K562 (cell line): Measurements from ENCODE around the gene GLI3. TPM values are rescaled to one million over a fixed set of nuclear protein-coding genes. Genes with fewer than 3 reads are reported as not detected.

Experiments used
- ATAC-seq: fragments of 200-7000 bp; cut with Tn5 transposase; 3 replicates; pipeline ENCODE4 v1.9.1; 2020; ENCODE audit warnings: moderate library complexity
- BruUV-seq: library from RNA; stranded (reverse); fragments of 400-500 nt; replicated peaks from 2 replicates; lab custom pipeline; 2021; lab: Mats Ljungman, UMichigan
- CTCF ChIA-PET: fragments of 300-600 bp; formaldehyde crosslinking; extraction: SDS; loops from one replicate; lab custom pipeline; 2021; ENCODE audit warnings: low intra/inter-chr PET ratio; lab: Yijun Ruan, JAX
- POLR2A ChIA-PET: fragments of 300-600, 350-650 bp; sonication (Branson Sonifier 250); formaldehyde crosslinking; extraction: SDS; loops from one replicate; lab custom pipeline; 2021; ENCODE audit warnings: antibody characterized with exemption, inconsistent platforms; lab: Yijun Ruan, JAX
- DNase-seq, 4 experiments: peaks; one replicate each; pipeline versions ENCODE4 v3.0.0 to v3.0.0-alpha.2; 2011 to 2018; ENCODE audit warnings: low spot score in 3 of 4, mixed read lengths in 3 of 4; ENCODE audit errors: extremely low read depth in 1 of 4
- FAIRE-seq: peaks from 2 replicates; lab custom pipeline; 2011; peaks lifted over from hg19 to GRCh38; lab: Jason Lieb, UNC
- H2AFZ ChIP-seq: 2 replicates; pipeline ENCODE4 v1.6.0; 2011; ENCODE audit warnings: low read depth, low read length, control low read depth, inconsistent platforms
- H3K27ac ChIP-seq: fragments of 200-600 bp; 3 replicates; pipeline ENCODE4 v1.8.0; 2011; ENCODE audit warnings: low read depth, mild to moderate bottlenecking, control low read depth, inconsistent platforms, low read length, moderate library complexity, mixed read lengths; ENCODE audit errors: extremely low read depth
- H3K27me3 ChIP-seq, 2 experiments: fragments of 300-600 bp in 1 of 2; 2 replicates in 1 of 2; 3 replicates in 1 of 2; pipeline versions ENCODE4 v1.6.0 to v1.8.0; 2011; ENCODE audit warnings: inconsistent platforms in 2 of 2, low read length in 2 of 2, mild to moderate bottlenecking in 1 of 2, mixed read lengths in 1 of 2, moderate library complexity in 1 of 2; ENCODE audit not compliant: control insufficient read depth in 2 of 2, insufficient read depth in 2 of 2
- H3K36me3 ChIP-seq: fragments of 300-600 bp; 3 replicates; pipeline ENCODE4 v1.8.0; 2011; ENCODE audit warnings: mild to moderate bottlenecking, low read length, inconsistent platforms; ENCODE audit not compliant: control insufficient read depth, insufficient read depth
- H3K4me1 ChIP-seq, 2 experiments: fragments of 200-600 bp in 1 of 2; replicated peaks in 1 of 2; 2 replicates in 1 of 2; 3 replicates in 1 of 2; pipeline versions ENCODE4 v1.5.1 to v1.8.0; 2011; ENCODE audit warnings: inconsistent platforms in 2 of 2, low read length in 2 of 2, mild to moderate bottlenecking in 1 of 2, mixed read lengths in 1 of 2, moderate library complexity in 1 of 2; ENCODE audit not compliant: control insufficient read depth in 2 of 2, insufficient read depth in 2 of 2
- H3K4me2 ChIP-seq: 2 replicates; pipeline ENCODE4 v1.6.1; 2011; ENCODE audit warnings: low read length, control low read depth, inconsistent platforms, mixed read lengths; ENCODE audit not compliant: insufficient read depth
- H3K4me3 ChIP-seq: fragments of 200-600 bp; sonication (generic), shearing (Covaris generic); 2 replicates; pipeline ENCODE4 v1.5.1; 2016; ENCODE audit warnings: control low read depth, inconsistent platforms
- H3K79me2 ChIP-seq: fragments of 200-600 bp; 3 replicates; pipeline ENCODE4 v1.8.0; 2011; ENCODE audit warnings: low read length, inconsistent platforms; ENCODE audit not compliant: control insufficient read depth, insufficient read depth
- H3K9ac ChIP-seq, 2 experiments: 2 replicates each; pipeline versions ENCODE4 v1.6.0 to v1.6.1; 2011; ENCODE audit warnings: low read depth in 2 of 2, low read length in 2 of 2, control low read depth in 1 of 2, inconsistent platforms in 1 of 2, mild to moderate bottlenecking in 1 of 2, mixed read lengths in 1 of 2; ENCODE audit not compliant: insufficient read depth in 1 of 2
- H3K9me1 ChIP-seq: one replicate; pipeline ENCODE4 v1.6.0; 2011; ENCODE audit warnings: inconsistent platforms, mild to moderate bottlenecking, low read length, moderate library complexity; ENCODE audit not compliant: control insufficient read depth, insufficient read depth
- H3K9me3 ChIP-seq: replicated peaks from 2 replicates; pipeline ENCODE4 v1.5.1; 2011; ENCODE audit warnings: low read depth, low read length, inconsistent platforms; ENCODE audit not compliant: control insufficient read depth, insufficient read depth
- H4K20me1 ChIP-seq: replicated peaks from 2 replicates; pipeline ENCODE4 v1.6.1; 2011; ENCODE audit warnings: low read length, inconsistent platforms, mixed read lengths; ENCODE audit not compliant: control insufficient read depth, insufficient read depth
- TAF15 ChIP-seq: fragments of 200-400 bp; formaldehyde crosslinking; IDR thresholded peaks from 2 replicates; pipeline ENCODE4 v1.6.1; 2017; ENCODE audit warnings: mild to moderate bottlenecking, low read depth, low read length, moderate library complexity
- U2AF1 ChIP-seq: fragments of 200-400 bp; formaldehyde crosslinking; optimal IDR thresholded peaks from 2 replicates; pipeline ENCODE3; 2017; ENCODE audit warnings: mild to moderate bottlenecking, low read depth, low read length, moderate library complexity
- WGBS: fragments of 100-300 bp; shearing (Covaris generic); methylation state at CpG from one replicate; pipeline ENCODE4 v1.1.6; 2016; ENCODE audit warnings: low coverage, mixed read lengths; ENCODE audit not compliant: insufficient coverage; ENCODE audit errors: missing lambda C conversion rate; 5-methylcytosine and 5-hydroxymethylcytosine counted together
- in situ Hi-C: fragments of 300-500 bp; cut with MboI; formaldehyde crosslinking; loops from 4 replicates; pipeline ENCODE4 v1.15.0; 2018; ENCODE audit warnings: inconsistent platforms, mixed read lengths
- intact Hi-C: fragments of 100-400 bp; cut with micrococcal nuclease; formaldehyde crosslinking; loops from 2 replicates; pipeline ENCODE4 v1.14.2; 2022
- polyA plus RNA-seq, 8 experiments: library from polyadenylated mRNA; depleted of rRNA in 4 of 8; stranded (reverse) in 5 of 8; unstranded in 3 of 8; fragments of >200 nt; fragmentation: Nextera tagmentation in 2 of 8; fragmentation: Illumina TruSeq in 1 of 8; extraction: Ambion mirVana in 2 of 8; extraction: Trizol in 1 of 8; gene quantifications; 2 replicates each; pipeline versions ENCODE4 v1.2.1 to v1.2.3, GENCODE V29; 2011 to 2014; ENCODE audit warnings: inconsistent platforms in 1 of 8, missing spikeins in 1 of 8
- total RNA-seq, 7 experiments: library from RNA; depleted of rRNA in 6 of 7; stranded (reverse); fragments of >200 nt in 6 of 7; fragmentation: Illumina TruSeq in 2 of 7; extraction: Trizol in 2 of 7; gene quantifications; 2 replicates each; pipeline versions ENCODE4 v1.2.1 to v1.2.3, GENCODE V29; 2011 to 2021; ENCODE audit warnings: low replicate concordance in 1 of 7

Gene GLI3
- total and polyA plus RNA-seq, 9 of the 15 experiments (the other 6 are each of a cell fraction or from before 2014, with no cell fraction given) = 0.01 to 0.18 (median 0.07) TPM; not detected in 6

- 0% methylated on average over 4 of the region's 4 CpGs for WGBS
- intact Hi-C loops = no loop called here
- Histone ChIP-seq H3K4me2 (no peak overlapping the region), H2AFZ (no peak overlapping the region), H3K9me1 (no peaks in the 10 kb centered on the region), H3K9ac (no peak overlapping the region), H3K4me1 (no peaks in the 10 kb centered on the region), H3K27me3 (no peaks in the 10 kb centered on the region; a peak in 1 of 5 replicates), H3K27ac (no peak overlapping the region), H3K36me3 (no peaks in the 10 kb centered on the region), H3K9me3 (no peaks in the 10 kb centered on the region), H3K4me3 (no peak overlapping the region), H3K79me2 (no peaks in the 10 kb centered on the region), H4K20me1 (no peaks in the 10 kb centered on the region)
- FAIRE-seq (no peak), DNase-seq (no peak), ATAC-seq (no peak)
- no TSS peak for BruUV-seq
- ChIA-PET CTCF (no interaction called here), POLR2A (no interaction called here)
- in situ Hi-C loops = no loop called here
- TF ChIP-seq TAF15 = no peak
Observed at GRCh38 chr7:41996381-41997035, 240.5 kb downstream of the GLI3 start.

- Histone ChIP-seq H3K27ac (no peak overlapping the region), H3K4me2 (no peak overlapping the region), H4K20me1 (no peaks in the 10 kb centered on the region), H3K27me3 (no peaks in the 10 kb centered on the region; a peak in 1 of 5 replicates), H3K9ac (no peak overlapping the region), H3K36me3 (no peaks in the 10 kb centered on the region), H2AFZ (no peak overlapping the region), H3K4me3 (no peak overlapping the region), H3K4me1 (no peaks in the 10 kb centered on the region), H3K9me3 (no peaks in the 10 kb centered on the region), H3K9me1 (no peaks in the 10 kb centered on the region), H3K79me2 (no peaks in the 10 kb centered on the region)
- in situ Hi-C loops = no loop called here
- POLR2A ChIA-PET = no interaction called here
- DNase-seq = no peak
- no peak for FAIRE-seq
- no peak for TF ChIP-seq U2AF1
- intact Hi-C loops = no loop called here
- BruUV-seq = no TSS peak
- ATAC-seq = no peak
- CTCF ChIA-PET = no interaction called here
- 0% methylated on average over 2 of the region's 2 CpGs for WGBS
Observed at GRCh38 chr7:41995632-41996271, 241.3 kb downstream of the GLI3 start.
